Pancreas (tissue), 10 donors: ENCODE results near the gene CDH24. TPM values are rescaled to one million over a fixed set of nuclear protein-coding genes. Genes with fewer than 3 reads are reported as not detected.

Experiments used
- ATAC-seq, 4 donors: fragments of 200-7000 bp; cut with Tn5 transposase; one replicate each; pipeline versions ENCODE4 v1.8.0 to v1.9.1; 2020; ENCODE audit warnings: mild to moderate bottlenecking in 4 of 4, moderate library complexity in 4 of 4
- DNase-seq, 6 donors: peaks; one replicate each; pipeline ENCODE4 v3.0.0-alpha.2; 2020
- FAIRE-seq: peaks from 2 replicates; lab custom pipeline; 2012; peaks lifted over from hg19 to GRCh38; lab: Jason Lieb, UNC
- H3K27ac ChIP-seq, 4 donors: fragments of 200-600 bp; sonication (generic); 1 replicate in 3 of 4; 2 replicates in 1 of 4; pipeline versions ENCODE4 v1.5.0 to v1.8.0; 2020
- H3K27me3 ChIP-seq, 4 donors: fragments of 200-600 bp; one replicate each; pipeline ENCODE4 v1.8.0; 2021
- H3K36me3 ChIP-seq, 3 donors: fragments of 200-600 bp; sonication (generic) in 1 of 3; one replicate each; pipeline versions ENCODE4 v1.5.0 to v1.8.0; 2020 to 2021
- H3K4me1 ChIP-seq, 3 donors: fragments of 200-600 bp; one replicate each; pipeline ENCODE4 v1.8.0; 2021
- H3K4me3 ChIP-seq, 4 donors: fragments of 200-600 bp; sonication (generic) in 2 of 4; one replicate each; pipeline versions ENCODE4 v1.5.0 to v1.8.0; 2020 to 2021
- H3K9me3 ChIP-seq, 4 donors: fragments of 200-600 bp; one replicate each; pipeline ENCODE4 v1.8.0; 2021
- CTCF ChIP-seq, 4 donors: fragments of 200-600 bp; sonication (generic) in 3 of 4; IDR thresholded peaks; one replicate each; pipeline versions ENCODE4 v1.5.0 to v1.8.0; 2021; ENCODE audit warnings: antibody characterized with exemption in 4 of 4
- WGBS, 2 donors: extraction: QIAGEN DNeasy Blood & Tissue Kit; methylation state at CpG; one replicate each; pipeline ENCODE4 v1.1.7; 2013; 5-methylcytosine and 5-hydroxymethylcytosine counted together
- intact Hi-C, 3 donors: fragments of 100-400 bp; cut with DNase I; formaldehyde crosslinking; loops; one replicate each; pipeline versions ENCODE4 v1.11.1 to v1.14.2; 2022
- polyA plus RNA-seq, 2 donors: library from polyadenylated mRNA; stranded (reverse); fragments of 200-250 nt; gene quantifications; one replicate each; pipeline ENCODE4 v1.2.3, GENCODE V29; 2013
- total RNA-seq, 6 donors: library from RNA; stranded (reverse); fragmentation: NEBNext Ultra II Directional in 4 of 6; extraction: Animal tissue kit (Norgen Biotek cat#: 25700) in 4 of 6; gene quantifications; one replicate each; pipeline versions ENCODE4 v1.2.1 to v1.2.4, GENCODE V29; 2021 to 2023
- donor health status: healthy with polysubstance abuse.
- donor health status: DM: no; HTN: no; CAD: no; lungs with moderate emphysema.
- donor health status: DM: no; HTN: no; CAD: no.
- donor health status: control.
- donor health status: control.
- donor health status: Bipolar disorder and iron deficiency.
- donor health status: DM: yes; HTN: yes; CAD: no.
- donor health status: DM: no; HTN: no; CAD: no.
- donor health status: DM: no; HTN: no; CAD: no.
- donor health status: DM: yes; HTN: yes; CAD: no.

The CDH24 gene
- total and polyA plus RNA-seq, 8 donors = 0.91 to 11.8 (median 1.6) TPM

GRCh38 chr14:23060536-23061260, 3.4 kb upstream of the CDH24 start:
- 93 to 94% methylated on average over 17 of the region's 17 CpGs for whole genome bisulfite sequencing, 2 donors
- Histone ChIP-seq H3K36me3 (peaks cover 10 to 48% (median 45%) of the 10 kb centered on the region in 3 donors), H3K9me3 (no peaks in the 10 kb centered on the region), H3K4me1 (peaks cover 0 to 15% (median 3%) of the 10 kb centered on the region in 3 donors), H3K27ac (peak overlapping the region in 1 of 4 donors; percentile 62), H3K27me3 (no peaks in the 10 kb centered on the region), H3K4me3 (no peak overlapping the region)
- intact Hi-C loops = no loop called here
- no peak for FAIRE-seq
- no peak for TF ChIP-seq CTCF (IDR thresholded peaks at IDR 0.05)
- DNase-seq = no peak
- no peak for ATAC-seq

GRCh38 chr14:23058654-23059504, 1.6 kb upstream of the CDH24 start:
- Histone ChIP-seq H3K36me3 (peaks cover 10 to 37% (median 34%) of the 10 kb centered on the region in 3 donors), H3K4me3 (no peak overlapping the region), H3K27ac (peak overlapping the region in 1 of 4 donors; percentile 65), H3K9me3 (no peaks in the 10 kb centered on the region), H3K27me3 (no peaks in the 10 kb centered on the region), H3K4me1 (peaks cover 0 to 15% (median 3%) of the 10 kb centered on the region in 3 donors)
- no peak for TF ChIP-seq CTCF (IDR thresholded peaks at IDR 0.05)
- no peak for ATAC-seq
- FAIRE-seq = no peak
- 87 to 88% methylated on average over 32 of the region's 32 CpGs for WGBS, 2 donors
- intact Hi-C loops = loop anchor here (2.0 to 10.0 kb wide), 3 partner anchors 64 to 72 kb away; no protein-coding TSS in a partner anchor
- no peak for DNase-seq

GRCh38 chr14:23057757-23058653, 685 bp upstream of the CDH24 start:
- Histone ChIP-seq H3K27me3 (no peaks in the 10 kb centered on the region), H3K4me1 (peaks cover 0 to 15% (median 3%) of the 10 kb centered on the region in 3 donors), H3K9me3 (no peaks in the 10 kb centered on the region), H3K4me3 (peak overlapping the region; percentile 43 to 63 (median 52)), H3K27ac (peak overlapping the region; percentile 28 to 65 (median 54)), H3K36me3 (peaks cover 8 to 29% (median 25%) of the 10 kb centered on the region in 3 donors)
- FAIRE-seq (no peak), DNase-seq (peak; percentile 78 to 97 (median 90)), ATAC-seq (peak; percentile 78 to 92 (median 87))
- TF ChIP-seq CTCF (IDR thresholded peaks at IDR 0.05) = peak; percentile 93 to 95 (median 94)
- WGBS, 2 donors = 0% methylated on average over 51 of the region's 51 CpGs
- intact Hi-C loops = loop anchor here (2.0 to 10.0 kb wide), 3 partner anchors 63 to 71 kb away; no protein-coding TSS in a partner anchor

GRCh38 chr14:23056145-23056955, 970 bp downstream of the CDH24 start:
- WGBS, 2 donors = 11 to 19% methylated on average over 15 to 17 of the region's 17 CpGs
- Histone ChIP-seq H3K27ac (no peak overlapping the region), H3K9me3 (no peaks in the 10 kb centered on the region), H3K4me3 (peak overlapping the region in 2 of 4 donors; percentile 60 to 63), H3K27me3 (no peaks in the 10 kb centered on the region), H3K4me1 (peaks cover 0 to 9% (median 0%) of the 10 kb centered on the region in 3 donors), H3K36me3 (peaks cover 5 to 19% (median 14%) of the 10 kb centered on the region in 3 donors)
- DNase-seq (peak; percentile 51 to 87 (median 72)), ATAC-seq (peak; percentile 51 to 73 (median 66)), FAIRE-seq (no peak)
- TF ChIP-seq CTCF (IDR thresholded peaks at IDR 0.05) = peak; percentile 23 to 46 (median 42)
- intact Hi-C loops = loop anchor here in 2 of 3 donors (5.0 to 10.0 kb wide), 2 partner anchors 62 to 69 kb away; no protein-coding TSS in a partner anchor
